PFSK-1 (cell line): Measurements from ENCODE around the gene NUDT6.
A peak's percentile ranks its signal among the peaks of the same experiment; 100 is the strongest.

ENCODE experiments used
- SIN3A ChIP-seq: IDR thresholded peaks from 2 replicates; pipeline ENCODE4 v1.6.1; 2012; ENCODE audit warnings: mild to moderate bottlenecking, low read length, moderate library complexity, borderline replicate concordance; ENCODE audit not compliant: insufficient read depth
- TAF1 ChIP-seq: IDR thresholded peaks from 2 replicates; pipeline ENCODE4 v1.6.1; 2012; ENCODE audit warnings: low read length, control low read depth, borderline replicate concordance; ENCODE audit not compliant: insufficient read depth

- TF ChIP-seq SIN3A: no peak
- peak; percentile 55; the same call in 1 of the 2 replicates for TF ChIP-seq TAF1
Observed at GRCh38 chr4:122921971-122922876, at the start of gene NUDT6.
